Measurements from ENCODE around the gene BAK1. TPM values are rescaled to one million over a fixed set of nuclear protein-coding genes. Genes with fewer than 3 reads are reported as not detected.
A peak's percentile ranks its signal among the peaks of the same experiment; 100 is the strongest.

BAK1 gene
- total RNA-seq (2014; rRNA removed; shearing (Covaris generic)): 23.1 and 27.1 TPM in 2 replicates

DNA sequence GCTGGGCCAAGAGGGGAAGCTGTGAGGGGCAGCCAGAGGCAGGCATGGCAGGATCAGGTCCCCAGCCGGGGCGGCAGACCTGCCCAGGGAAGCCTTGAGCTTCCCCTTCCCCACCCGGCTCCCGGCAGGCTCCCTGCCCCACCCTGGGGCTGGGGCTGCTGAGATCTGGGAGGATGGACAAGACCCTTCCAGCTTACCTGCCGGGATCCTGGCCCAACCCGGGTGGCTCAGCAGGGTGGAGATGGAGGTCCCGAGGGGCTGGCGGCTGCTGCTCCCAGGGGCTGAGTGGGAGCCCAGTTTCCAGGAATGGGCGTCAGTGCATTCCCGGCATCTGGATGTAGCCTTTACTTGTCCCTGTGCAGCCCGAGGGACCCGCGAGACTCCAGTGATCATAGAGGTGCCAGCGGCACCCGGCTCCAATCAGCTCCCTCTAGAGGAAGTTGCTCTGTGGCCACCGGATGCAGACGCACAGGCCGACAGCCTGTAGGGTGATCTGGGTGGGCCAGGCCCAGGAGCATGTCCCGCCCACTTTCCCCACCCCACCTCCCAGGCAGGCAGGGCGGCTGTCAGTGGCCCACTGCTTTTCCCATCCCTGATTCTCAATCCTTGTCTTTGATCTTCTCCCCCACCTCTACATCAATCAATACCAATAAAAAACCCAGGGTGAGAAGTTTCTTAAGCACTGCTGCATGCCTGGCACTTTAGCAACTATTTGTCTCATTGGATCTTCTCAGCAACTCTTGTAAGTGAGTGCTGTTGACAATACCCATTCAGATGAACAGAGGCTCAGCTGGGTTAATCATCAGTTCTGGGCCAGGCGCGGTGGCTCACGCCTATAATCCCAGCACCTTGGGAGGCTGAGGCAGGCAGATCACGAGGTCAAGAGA, at the start of gene BAK1:
TSS of gene BAK1 (minus strand) at position 449 of the 887 bp plus-strand sequence. CDS start 2,672 bp downstream, outside the sequence.
- peak; percentile 86 for DNase-seq (ENCODE audit: low spot score)

GRCh38 chr6:33628401-33628964, 48.4 kb upstream of the BAK1 start:
- no peak for DNase-seq (ENCODE audit: low spot score)

DNA sequence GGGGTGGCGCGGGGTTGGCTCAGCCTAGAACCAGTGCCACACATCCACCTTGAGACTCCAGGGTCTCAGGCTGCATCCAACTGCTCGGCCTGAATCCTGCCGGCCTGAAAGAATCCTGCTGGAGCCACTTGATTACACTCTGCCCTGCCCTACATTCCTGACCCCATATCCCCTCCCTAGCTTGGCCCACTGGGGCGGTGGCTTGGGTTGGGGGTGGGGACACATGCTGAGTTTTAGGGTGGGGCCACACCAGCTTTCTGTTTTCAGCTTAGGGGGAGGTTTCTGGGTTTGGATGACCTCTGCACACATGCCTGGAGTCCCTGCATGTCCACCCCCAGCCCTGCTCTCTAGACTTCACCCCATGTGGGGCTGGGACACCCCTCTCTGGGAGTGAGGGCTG, 47.8 kb upstream of the BAK1 start:
- DNase-seq (ENCODE audit: low spot score): no peak

DNA sequence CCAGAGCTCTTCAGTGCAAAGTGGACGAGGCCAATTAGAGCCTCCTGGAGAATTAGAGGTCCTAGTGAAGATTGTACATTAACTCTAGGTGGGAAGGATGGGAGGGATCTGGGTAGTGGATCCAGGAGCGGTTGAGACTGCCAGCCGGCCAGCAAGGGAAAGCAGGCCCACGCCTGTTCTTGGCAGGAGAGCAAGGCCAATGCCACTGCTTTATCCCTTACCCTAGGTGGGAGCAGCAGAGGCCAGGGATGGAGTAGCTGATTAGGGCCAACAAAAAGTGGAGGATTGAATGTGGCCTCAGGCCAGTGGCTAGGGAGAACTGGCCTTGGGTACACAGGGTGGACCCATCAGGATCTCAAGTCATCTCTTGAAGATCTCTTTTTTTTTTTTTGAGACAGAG, 44.8 kb upstream of the BAK1 start:
- no peak for DNase-seq (ENCODE audit: low spot score)

- no peak for DNase-seq (ENCODE audit: low spot score)
Measured at GRCh38 chr6:33623895-33624381, 43.9 kb upstream of the BAK1 start.

DNA sequence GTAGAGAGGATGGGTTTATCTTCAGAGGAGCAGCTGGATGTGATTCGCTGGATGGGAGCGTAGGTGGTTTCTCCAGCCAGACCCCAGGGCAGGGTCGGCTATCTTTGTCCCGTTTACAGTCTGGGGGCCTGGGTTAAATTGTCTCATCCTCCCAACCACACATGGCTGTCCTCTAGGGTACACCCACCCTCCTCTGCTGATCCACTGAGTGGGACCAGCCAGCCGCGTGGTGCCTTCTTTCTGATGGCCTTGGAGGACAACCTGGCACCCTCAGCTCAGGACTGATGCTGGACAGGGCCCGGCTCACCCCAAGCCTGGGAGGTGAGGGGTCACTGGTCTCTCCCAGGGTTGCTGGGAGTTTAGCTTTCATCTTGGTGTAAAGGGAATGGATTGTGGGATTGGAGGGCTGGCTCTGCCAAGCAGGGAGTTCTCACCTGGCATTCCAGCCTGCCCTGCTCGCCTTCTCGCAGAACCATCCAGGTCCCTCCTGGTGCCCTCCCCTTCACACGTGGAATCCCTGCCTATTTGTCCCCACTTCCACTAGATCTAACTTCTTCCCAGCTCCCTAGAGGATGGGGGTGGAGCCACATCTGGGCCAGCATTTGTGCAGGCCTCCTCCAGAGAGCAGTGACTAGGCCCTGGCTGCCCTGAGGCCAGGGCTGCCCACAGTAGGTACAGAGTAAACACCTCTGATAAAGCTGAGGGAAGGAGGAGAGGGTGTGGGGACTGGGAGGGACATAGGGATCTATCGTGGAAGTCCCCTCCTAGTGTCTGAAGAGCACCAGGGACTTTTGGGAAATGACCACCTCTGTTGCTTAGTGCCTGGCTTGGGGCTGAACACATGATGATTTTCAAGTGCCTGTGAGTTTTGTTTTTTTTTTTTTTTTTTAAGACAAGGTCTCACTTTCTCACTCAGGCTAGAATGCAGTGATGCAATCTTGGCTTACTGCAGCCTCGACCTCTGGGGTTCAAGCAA, 42.7 kb upstream of the BAK1 start:
- DNase-seq (ENCODE audit: low spot score): no peak

GRCh38 chr6:33621711-33622388, 41.8 kb upstream of the BAK1 start:
- DNase-seq (ENCODE audit: low spot score): peak; percentile 66

- peak; percentile 66 for DNase-seq (ENCODE audit: low spot score)
Measured at GRCh38 chr6:33620856-33621710, 41.0 kb upstream of the BAK1 start, which contains the start of gene ITPR3. ITPR3 (plus strand) TSS chr6:33621322; CDS start chr6:33621603, 281 bp downstream.

DNA sequence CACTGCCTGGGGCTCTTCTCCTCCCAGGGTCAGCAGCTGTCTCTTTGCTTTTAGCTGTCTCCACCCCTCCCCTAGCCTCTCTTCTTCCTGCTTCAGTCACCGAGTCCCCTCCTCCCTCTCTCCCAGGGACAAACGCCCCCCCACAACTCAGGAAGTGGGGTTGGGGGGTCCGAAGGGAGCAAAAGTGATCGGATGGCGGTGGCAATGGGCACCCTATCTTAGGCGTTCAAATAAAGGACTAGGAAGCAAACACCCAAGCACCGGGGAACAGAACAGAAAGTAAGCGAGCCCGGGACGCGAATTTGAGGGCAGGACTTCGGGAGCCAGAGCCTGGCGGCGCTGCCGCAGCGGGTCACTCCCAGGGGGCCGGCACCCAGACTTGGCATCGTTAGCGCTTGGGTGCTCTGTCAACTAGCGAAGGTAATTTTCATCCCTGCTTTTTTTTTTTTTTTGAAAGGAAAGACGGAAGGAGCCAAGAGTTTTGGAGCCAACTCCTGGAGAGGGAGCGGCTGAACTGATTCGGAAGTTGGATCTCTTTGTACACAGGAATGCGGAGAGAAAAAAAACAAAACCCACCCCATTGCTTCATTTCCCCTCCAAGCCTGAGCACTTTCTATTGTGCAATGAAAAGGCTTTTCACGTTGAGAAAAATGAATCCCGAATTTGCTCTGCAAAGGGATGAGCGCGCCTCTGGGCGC, 40.2 kb upstream of the BAK1 start:
- DNase-seq (ENCODE audit: low spot score): peak; percentile 50

- peak; percentile 57 for DNase-seq (ENCODE audit: low spot score)
Measured at GRCh38 chr6:33619166-33619840, 39.2 kb upstream of the BAK1 start.

GRCh38 chr6:33616913-33617312, 36.8 kb upstream of the BAK1 start:
- DNase-seq (ENCODE audit: low spot score): no peak

DNA sequence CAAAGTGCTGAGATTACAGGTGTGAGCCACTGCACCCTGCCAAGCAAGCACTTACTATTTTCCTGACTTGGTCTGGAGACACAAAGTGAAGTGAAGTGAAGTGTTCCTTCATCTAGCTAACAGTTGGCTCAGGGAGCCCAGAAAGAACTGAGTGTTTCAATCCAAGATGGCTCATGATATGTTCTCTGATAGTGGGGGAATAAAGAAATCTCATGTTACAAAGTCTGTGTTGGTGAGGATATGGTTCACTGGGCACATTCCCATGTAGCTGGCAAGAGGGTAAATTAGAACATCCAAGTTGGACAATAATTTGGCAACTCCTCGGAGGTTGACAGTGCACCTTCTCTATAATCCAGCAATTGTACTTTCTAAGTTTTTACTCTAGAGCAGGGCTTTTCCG, 36.0 kb upstream of the BAK1 start:
- no peak for DNase-seq (ENCODE audit: low spot score)

GRCh38 chr6:33613795-33614168, 33.7 kb upstream of the BAK1 start:
- DNase-seq (ENCODE audit: low spot score): peak; percentile 93

GRCh38 chr6:33613146-33613794, 33.2 kb upstream of the BAK1 start:
- peak; percentile 83 for DNase-seq (ENCODE audit: low spot score)

DNA sequence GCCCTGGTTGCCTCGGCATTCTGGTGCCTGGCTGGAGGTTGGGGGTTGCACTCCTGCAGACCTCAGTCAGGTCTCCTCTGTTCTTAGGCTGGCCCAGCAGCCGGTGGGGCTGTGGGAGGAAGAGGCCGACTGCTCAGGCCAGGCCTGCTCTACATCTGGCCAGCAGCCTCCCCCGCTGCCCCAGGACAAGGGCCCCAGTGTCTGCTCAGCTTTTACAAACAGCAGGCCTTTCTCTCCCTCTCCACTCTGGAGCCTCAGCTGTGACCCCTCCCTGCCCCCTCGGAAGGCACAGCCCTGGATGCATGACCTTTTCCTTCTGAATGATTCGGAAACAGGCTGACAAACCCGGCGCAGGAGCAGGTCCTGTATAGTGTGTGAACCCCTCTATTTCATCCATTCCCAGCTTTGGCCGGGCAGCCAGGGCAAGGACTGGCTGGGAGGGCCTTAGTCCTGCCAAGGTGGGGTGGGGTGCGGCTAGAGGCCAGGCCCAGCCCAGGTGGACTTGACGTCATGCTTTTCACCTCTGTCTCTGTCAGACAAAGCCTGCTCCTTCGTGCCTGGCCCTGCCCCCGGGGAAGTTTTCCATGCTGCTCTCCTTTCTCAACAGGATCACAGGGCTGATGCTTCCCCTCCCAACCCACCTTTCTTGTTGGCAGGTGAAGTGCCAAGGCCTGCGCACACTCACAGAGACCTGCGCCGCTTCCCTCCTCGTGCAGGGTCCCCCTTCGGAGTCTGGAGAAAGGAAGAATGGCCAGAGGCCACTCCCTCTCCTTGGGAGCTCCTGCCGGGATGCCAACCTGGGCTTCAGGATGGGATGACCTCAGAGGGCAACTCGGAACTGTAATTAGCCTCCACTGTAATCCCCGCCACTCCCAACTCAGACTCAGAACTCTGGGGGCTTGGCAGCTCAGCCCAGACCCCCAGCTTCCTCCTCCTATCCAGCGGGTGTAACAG, 31.0 kb upstream of the BAK1 start:
- DNase-seq (ENCODE audit: low spot score): no peak

GRCh38 chr6:33610067-33610466, 30.0 kb upstream of the BAK1 start:
- DNase-seq (ENCODE audit: low spot score): peak; percentile 89

GRCh38 chr6:33609528-33609927, 29.5 kb upstream of the BAK1 start:
- DNase-seq (ENCODE audit: low spot score): peak; percentile 94

Data from A172 (cell line).